HG03439 (cell line): Measurements from ENCODE around the gene HOXB4.

Source experiments
- ATAC-seq: cut with Tn5 transposase; IDR thresholded peaks from one replicate; pipeline ENCODE4 v1.9.1; 2021; ENCODE audit warnings: mild to moderate bottlenecking, moderate library complexity; ENCODE audit not compliant: unreplicated experiment

HOXB4 gene

DNA sequence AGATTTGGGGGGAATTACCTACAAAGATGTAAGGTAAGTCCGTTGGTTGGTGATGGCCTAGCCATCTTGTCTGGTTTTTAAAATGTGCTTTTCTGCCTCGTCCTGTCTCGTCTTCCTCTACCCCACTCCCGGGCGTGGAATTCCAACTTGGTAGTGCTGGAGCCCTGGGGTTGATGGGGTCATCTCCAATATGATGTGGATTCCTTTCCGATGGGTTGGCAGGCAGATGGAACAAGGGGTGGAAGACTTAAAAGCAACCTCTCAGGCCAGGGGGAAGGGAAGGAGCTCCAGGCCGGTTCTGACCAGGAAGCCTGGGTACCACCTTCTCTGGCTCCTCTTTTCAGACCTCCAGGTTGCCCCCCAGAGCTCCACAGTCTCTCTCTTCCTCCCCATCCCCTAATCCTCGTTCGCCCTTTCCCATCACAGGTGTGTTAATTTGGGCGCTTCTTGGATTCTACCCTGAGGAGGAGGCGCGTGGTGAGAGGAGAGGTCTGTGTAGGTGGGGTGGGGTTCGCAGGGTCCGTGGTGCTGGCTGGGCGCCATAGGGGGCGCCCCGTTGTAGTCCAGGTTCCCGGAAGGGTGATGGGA is 28.1 kb downstream of the HOXB4 start:
- no peak for ATAC-seq

DNA sequence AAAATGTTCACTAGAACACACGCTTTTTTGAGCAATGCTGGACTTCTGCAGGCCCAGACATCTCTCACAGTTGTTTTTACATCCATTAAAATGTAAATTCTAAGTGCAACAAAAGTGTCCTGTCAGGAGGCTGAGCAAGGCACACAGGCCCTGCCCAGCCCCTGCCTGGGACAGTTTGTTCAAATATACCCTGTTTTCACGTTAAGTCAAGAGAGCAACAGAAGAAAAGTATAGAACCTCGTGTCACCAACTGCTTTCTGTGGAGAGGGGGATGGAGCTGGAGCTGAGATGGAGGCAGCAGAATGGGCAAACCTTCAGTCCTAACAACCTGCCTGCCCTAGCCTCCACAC is 28.9 kb downstream of the HOXB4 start:
- ATAC-seq = no peak

DNA sequence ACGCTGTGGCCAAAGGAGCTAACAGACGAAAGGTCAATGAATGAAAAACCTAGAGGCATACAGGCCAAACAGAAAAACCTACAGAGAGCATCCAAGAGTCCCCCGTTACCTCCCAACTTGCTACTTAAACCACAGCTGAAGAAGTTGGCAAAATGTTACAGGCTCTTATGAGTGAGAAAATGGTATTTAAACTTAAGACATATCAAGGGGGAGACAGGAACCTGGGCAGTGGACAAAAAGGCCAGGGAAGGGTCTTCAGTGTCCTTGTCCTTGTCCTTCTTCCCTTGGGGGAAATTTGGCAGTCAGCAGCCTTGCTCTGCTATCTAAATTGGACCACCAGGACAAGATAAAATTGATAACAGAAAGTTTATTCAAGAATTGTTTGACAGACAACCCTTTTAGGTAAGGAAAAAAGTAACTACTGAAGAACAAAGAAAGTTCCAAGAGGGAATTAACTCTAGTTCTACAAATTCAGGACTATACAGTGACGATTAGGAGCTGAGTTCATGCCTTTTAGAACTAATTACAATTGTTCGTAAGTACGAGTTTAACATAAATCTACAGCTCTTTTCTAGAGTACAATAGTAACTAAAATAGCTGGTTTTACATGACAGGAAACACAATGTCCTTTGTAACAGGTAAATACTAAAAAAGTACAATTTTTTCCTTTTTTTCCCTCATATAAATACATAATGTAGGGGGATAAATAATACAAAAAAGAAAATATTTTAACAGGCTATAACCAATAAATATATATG is 29.4 kb downstream of the HOXB4 start:
- no peak for ATAC-seq

DNA sequence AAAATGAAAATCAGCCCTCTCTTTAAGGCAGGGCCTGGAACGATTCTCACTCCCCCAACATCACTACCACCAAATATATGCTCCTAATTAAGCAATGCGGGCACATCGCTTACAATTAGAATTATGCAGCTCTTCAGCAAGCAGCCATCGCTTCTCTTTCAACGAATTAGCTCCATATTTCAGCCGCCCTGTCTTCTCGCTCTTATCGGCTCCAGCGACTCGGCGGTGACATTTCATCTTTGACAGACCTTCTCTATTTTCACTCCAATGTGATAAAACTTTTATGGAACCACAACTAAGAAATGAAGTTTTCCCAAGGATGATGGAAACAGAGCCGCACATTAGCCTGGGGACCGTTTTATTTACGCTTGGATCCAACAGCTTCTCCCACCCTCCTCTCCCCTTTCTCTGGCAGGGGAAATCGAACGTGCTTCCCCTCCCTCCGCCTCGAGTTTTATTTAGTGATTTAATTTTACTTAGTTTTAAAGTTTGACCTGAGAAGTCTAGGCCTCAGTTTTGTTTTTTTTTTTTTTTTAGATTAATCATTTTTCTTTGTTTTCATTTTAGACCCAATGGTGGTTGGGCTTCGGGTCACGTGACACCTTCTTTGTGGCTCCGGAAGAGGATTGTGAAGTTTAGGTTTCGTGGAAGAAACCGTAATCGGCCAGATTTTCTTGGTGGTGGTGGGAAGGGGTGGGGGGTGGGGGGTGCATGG is 30.2 kb downstream of the HOXB4 start:
- ATAC-seq = no peak

DNA sequence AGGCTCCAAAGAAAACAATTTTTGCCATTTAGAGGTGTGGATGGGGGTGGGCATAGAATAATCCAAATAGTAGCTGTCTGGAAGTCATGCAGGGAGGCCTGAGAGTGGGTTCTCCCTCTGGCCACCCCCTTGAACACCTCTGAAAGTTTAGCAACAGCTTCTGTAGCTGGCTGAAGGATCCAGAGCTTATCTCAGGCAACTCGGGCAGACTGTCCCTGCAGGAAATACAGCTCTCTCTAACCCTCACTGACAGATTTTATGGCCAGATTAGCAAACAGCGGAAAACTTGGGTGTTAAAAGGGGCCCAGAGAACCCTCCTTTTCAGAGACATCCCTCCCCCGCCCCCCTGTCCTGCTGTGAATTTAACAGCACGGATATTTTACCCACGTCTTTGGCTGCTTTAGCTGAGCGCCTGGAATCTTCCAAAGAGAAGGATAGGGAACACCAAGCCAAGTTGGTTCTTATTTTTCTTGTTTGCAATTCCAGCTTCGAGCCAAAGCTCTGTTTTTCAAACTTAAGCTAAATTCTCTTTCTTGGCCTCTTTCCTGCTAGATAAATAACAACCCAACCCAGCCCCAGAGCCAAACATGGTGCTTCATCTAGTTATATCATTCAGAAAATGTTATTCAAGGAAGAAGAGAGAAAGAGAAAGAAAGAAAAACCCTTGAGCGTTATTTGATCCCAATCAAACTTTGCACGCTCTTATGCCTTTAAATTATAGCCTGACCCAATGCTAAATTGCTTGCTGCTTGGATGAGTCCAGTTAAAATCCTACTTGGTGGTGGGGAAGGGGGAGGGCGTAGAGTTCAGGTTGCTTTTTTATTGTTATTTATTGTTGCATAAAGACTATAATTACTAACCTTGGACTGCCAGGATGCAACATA is 31.0 kb downstream of the HOXB4 start:
- no peak for ATAC-seq

DNA sequence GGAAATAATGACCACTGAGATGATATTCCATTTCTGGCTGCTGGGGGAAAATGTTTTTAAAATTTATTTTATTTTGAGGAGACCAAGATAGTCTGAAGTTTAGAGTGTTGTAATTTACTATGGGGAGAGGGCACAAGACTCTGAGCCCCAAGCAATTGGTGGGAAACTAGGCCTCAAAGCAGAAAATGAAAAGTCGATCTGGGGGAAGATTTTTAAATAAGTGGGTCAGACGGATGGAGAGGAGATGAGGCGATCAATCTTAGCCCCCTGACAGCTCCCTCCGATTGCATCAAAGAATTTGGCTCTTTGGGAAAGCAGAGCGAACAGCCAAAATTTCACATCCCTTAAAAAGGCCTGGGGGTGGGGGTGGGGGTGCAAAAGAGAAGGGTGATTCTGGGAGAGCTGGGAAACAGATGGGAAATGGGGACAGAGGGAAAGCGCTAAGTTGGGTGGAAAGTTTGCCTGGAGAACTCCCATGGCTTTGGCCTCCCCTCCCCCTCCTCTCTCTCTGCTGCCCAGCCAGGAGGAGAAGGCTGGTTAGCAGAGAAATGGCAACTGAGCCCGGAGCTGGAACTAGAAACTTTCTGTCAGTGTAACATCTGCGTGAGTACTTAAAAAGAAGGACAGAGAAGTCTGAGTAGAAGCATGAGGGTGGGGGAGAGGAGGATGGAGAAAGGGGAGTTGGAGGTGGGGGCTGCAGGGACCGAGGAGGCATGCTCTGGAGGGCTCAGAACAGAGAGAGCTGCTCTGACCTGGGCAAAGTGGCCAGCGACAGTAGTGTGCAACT is 31.8 kb downstream of the HOXB4 start:
- no peak for ATAC-seq

DNA sequence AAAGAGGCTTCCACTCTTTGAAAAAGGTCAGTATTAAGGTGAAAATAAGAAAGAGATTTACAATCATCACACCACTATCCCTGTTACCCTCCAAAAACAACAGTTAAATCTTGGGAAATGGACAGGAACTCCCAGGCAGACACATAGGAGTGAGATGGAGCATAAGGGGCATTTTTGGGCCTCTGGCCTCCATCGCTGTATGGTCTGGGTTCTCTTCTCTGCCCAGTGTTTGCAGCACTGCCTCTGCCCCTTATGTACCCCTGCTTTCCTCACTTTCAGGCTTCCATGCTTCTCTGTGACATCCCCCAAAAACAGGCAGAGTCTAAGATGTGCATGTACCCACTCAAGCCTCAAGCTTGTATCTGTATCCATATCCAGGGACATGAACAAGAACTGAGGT is 32.6 kb downstream of the HOXB4 start:
- ATAC-seq = no peak

DNA sequence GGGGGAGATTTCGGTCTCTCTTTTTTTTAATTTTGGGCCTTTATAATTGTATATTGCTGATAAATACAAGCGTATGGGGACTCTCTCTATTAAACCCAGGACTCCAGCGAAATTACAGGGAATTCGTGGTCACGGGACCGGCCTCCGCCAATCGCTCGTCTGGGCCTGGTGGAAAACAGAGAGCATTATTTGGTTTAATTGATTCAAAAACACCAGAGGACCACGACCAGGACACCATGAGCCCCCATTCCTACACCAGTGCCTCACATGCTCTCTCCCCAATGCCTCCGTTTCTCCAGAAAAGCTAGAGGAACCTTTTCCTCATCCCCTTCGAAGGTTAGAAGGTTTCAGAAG is 33.2 kb downstream of the HOXB4 start, which contains the start of gene HOXB2:
TSS of gene HOXB2 (minus strand) at position 88 of the 354 bp plus-strand sequence. CDS start 198 bp downstream, outside the sequence.
- ATAC-seq = no peak

DNA sequence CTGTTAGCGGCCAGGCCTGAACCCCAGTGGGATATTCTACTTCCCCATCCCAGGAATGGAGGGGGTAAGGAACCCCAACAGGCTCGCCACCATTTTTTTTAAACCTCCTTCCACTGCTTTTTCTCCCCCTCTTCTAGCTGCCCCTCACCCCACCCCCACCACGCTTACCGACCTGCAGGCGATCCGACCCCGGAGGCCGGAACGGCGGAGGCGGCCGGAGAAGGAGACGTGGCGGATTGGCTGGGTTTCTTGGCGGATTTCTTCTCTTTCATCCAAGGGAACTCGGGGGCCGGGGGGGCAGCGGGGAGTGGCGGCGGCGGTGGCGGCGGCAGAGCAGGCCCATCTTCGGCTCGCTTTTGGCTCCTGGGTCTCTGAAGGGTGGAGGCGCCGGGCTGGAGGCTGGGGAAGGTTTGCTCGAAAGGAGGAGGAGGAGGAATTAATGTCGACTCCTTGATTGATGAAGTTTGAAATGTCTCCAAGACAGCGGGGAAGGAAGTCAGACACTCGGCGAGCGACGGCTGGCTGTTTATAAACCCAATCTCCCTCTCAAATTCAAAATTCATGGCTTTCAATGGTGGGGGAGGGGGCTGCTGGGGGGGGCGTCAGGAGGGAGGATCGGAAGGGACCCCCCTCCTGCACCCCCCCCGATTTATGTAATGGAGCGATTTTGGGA is 33.7 kb downstream of the HOXB4 start:
- ATAC-seq = no peak

DNA sequence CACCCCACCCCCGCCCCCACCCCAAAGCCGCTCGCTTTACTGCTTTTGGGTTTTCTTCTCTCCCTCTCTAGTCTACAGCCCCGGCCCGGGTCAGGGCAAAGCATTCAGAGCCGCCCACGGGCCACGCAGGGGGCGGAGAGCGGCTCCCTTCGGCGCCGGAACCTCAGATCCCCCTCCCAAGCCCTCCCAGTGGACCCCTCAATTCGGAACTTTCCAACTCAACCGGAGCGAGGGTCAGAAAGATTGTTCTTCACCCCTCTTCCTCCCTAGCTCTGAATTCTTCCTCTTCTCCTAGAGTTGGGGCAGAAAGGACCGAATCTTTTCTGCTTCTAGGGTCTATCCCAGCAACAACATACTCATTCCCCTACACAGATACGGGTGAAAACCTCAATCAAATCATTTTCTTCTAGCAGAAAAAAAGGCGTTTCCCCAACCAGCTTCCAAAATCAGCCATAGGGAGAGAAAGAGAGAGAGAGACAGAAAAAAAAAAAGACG is 34.2 kb downstream of the HOXB4 start:
- ATAC-seq = no peak

DNA sequence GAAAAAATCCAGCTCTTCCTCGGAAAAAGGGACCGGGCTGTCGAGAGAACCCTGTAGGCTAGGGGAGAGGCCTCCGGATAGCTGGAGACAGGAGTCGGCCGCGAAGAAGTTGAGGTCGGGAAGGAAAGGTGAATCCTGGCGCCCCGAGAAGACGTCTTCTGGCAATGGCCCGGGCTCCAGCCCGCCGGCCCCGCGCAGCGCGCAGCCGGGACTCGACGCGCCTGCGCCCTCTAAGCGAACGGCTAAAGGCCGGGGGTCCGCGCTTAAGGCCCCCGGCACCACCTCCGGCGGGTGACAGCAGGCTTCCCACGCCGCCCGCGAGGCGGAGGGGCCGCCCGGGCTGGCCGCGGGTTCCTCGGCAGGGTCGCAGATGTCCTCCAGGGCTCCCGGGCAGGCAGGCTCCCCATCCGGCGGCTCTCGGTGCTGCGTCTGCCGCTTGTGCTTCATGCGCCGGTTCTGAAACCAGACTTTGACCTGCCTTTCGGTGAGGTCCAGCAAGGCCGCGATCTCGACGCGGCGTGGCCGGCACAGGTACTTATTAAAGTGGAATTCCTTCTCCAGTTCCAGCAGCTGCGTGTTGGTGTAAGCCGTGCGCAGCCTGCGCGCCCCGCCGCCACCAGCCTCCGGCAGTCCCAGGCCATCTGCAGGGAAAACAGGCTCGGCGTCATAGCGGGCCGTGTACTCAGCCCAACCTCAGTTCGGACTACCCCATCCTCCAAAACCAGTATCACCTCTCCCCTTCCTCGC is 34.9 kb downstream of the HOXB4 start:
- no peak for ATAC-seq

DNA sequence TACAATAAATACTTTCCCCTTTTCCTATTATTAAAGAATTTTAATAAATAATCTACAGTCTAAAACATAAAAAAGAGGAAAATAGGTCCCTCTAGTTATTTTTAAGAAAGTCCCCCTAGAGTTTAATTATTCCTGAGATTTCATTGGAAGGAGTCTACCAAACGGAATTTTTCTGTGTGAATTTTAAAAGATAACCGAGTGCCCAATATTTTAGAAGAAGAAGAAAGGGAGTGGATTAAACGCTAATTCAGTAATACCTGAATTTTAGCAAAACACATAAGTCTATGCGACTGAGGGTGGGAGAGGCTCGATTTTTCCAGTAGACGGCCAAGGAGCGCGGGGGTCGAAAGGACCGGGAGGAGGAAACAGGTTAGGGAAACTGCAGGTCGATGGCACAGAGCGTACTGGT is 35.4 kb downstream of the HOXB4 start:
- ATAC-seq = no peak

DNA sequence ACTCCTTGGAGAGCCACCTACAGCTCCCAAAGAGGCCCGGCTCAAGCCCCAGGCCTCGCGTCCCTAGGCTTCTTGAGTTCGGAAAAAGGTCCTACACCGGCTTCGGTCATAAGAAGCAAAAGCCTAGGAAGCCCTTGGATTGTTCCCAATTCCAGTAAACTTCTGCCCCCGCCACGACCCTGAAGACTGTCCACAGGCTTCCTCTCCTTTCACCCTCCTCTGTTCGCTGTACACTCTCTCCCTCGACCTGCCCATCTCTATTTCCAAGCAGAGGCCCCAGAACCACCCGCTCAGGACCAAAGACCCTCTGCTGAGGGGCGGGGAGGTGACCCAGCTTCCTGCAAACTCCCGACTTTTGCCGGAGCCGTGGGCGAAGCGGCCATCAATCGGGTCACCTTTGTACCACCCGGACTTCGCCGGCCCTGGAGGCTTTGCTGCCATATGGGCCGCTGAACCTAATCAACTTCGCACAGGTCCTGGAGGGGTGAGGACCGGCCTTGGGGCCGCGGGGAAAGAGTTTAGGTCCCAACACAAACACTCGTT is 36.0 kb downstream of the HOXB4 start:
- no peak for ATAC-seq

DNA sequence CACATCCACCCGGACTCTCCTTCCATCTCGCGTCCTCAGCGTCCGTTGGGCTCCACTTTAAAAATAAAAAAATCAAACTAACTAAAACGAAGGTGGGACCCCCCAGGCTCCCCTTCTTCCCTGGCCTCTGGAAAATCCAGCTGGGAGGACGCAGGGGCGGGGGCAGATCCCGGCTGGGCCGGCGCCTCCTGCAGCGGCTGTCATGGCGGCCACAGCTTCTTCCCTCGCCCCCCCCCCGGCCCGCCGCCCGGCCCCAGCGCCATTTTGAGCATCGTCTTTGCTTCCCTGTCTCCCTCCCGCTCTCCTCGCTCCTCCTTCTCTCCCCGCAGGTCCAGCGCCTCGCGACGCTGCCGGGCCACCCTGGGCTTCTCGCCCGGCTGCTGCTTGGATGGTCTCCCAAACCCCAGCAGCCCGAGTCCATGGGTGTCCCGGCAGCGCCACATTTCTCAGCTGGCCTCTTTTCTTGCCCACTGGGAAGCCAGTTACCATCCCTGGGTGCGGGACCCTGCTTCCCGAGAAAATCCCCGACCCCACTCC is 36.5 kb downstream of the HOXB4 start:
- no peak for ATAC-seq

DNA sequence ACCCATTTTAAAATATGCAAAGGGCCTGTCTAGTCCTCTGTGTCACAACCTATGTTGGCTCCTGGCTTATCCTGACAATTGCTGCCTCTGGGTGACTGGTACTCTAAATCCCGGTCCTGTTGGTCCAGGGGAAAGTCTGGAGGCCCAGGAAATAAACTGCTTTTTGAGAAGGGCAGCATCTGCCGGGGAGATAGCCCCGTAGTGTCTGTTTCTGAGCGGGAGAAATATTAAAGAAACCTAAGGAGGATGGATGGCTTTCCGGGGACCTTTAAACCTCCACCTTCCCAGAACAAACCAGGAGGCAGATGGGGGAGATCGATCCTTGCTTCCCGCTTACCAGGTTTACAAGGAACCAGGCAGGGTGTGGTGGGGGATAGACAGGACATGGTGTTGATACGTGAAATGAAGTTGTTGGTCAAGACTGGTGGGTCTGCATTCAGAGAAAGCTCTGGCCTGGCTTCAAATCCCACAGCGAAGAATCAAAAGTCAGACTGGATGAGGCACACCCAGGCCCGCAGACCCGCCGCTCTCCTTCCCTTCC is 37.0 kb downstream of the HOXB4 start:
- ATAC-seq = no peak

DNA sequence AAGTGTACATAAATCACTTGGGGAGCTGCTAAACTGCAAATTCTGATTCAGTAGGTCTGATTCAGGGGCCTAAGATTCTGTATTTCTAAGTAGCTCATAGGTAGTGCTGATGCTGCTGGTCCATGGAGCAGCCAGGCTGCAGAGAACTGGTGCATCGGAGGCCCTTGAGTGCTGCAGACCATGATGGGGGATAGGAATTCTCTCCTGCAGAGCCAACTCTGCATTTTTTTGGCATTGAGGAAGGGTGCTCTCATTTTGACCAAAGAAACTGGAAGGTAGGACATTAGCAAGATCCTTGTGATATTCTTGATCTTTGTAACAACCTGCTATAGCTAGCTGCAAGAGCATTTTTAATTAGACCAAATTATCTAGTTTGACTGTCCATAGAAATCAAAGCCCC is 37.9 kb downstream of the HOXB4 start:
- ATAC-seq = no peak

DNA sequence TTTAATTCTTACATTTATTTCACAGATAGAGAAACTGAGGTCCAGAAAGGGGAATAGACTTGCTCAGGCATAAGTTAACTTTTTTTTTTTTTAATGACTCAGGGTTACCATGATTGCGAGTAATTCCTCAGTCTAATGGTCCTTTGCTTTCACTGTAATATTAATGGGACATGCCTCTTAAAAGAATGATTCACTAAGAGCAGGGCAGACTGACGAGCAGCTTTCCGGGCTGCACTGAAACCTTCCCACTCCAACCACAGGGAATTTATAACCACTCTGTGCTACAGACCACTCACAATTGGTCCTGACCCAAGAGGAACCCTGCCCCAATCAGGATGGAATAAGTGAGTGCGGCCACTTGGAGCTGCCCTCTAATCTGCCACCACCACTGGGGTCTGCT is 39.0 kb downstream of the HOXB4 start:
- ATAC-seq = no peak

DNA sequence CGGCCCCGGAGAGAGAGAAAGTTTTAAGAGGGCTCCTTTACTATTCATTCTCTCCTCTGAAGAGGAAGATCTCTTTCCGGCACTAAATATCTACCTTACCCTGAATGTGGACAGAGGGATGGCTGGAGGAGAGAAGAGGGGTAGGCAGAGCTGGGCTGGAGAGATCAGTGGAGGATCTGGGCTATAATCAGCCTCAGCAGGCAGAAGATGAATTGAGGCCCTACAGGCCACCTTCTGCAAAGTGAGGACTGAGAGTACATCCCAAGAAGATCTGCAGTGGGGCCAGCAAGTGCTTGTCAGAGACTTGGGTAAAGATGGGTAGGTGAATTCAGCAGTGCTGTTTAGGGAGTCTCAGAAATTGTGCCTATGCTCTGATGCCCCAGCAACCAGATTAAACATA is 40.8 kb downstream of the HOXB4 start:
- ATAC-seq = no peak
